Activated T-helper 2 cell treated with anti-CD3 and anti-CD28 coated beads, Interferon-gamma antibody, Interleukin-2, Interleukin-4, amounts not matched to agents 10 μg/mL and 5 μg/mL and 100 μg/mL, durations not matched to agents 14 hours and 24 hours and 36 hours (primary cell): ENCODE measurements around the gene EXOC2. TPM values are rescaled to one million over a fixed set of nuclear protein-coding genes. Genes with fewer than 3 reads are reported as not detected.

Source experiments
- DNase-seq: peaks from one replicate; pipeline ENCODE4 v3.0.0; 2021; ENCODE audit warnings: low spot score
- H3K27ac Mint-ChIP-seq: one replicate; pipeline ENCODE4 v1.8.0; 2021; ENCODE audit warnings: mixed read lengths
- H3K27me3 Mint-ChIP-seq: one replicate; pipeline ENCODE4 v1.8.0; 2021; ENCODE audit warnings: low read depth, mixed read lengths
- H3K36me3 Mint-ChIP-seq: one replicate; pipeline ENCODE4 v1.8.0; 2021; ENCODE audit warnings: low read depth, mixed read lengths
- H3K4me1 Mint-ChIP-seq: one replicate; pipeline ENCODE4 v1.8.0; 2021; ENCODE audit warnings: low read depth, mixed read lengths
- H3K4me3 Mint-ChIP-seq: one replicate; pipeline ENCODE4 v1.8.0; 2021; ENCODE audit warnings: low read depth, mild to moderate bottlenecking, moderate library complexity, mixed read lengths
- H3K9me3 Mint-ChIP-seq: one replicate; pipeline ENCODE4 v1.8.0; 2021; ENCODE audit warnings: mixed read lengths
- intact Hi-C: fragments of 100-400 bp; cut with micrococcal nuclease; formaldehyde crosslinking; loops from one replicate; pipeline ENCODE4 v1.15.1; 2023
- total RNA-seq: library from RNA; stranded (reverse); gene quantifications from 2 replicates; pipeline ENCODE4 v1.2.3, GENCODE V29; 2022

The EXOC2 gene
- total RNA-seq, 1 donor from 2014 or later, result 53.9 TPM

DNA sequence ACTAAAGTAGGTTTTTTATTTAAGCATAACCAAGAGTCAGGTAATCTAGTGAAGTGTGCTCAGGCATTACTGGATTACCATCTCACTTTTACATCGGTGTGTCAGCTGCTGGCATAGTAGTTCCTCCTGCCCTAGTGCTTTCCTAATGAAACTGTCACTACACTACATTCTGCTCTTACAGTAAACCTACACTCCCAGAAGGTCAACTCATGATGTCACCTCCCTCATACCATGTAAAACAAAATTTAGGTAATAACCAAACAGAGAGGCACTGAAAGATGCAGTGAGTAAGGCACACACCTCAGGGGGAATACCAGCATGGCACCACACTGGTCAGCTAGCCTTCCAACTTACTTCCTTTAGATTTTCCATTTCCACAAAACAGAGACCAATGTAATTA lies 59.3 kb downstream of the EXOC2 start:
- peaks cover 20% of the 10 kb centered on the region for H3K4me1 Mint-ChIP-seq
- intact Hi-C loops, result loop anchor here (5.0 kb wide), 1 partner anchor 39 kb away; no protein-coding TSS in a partner anchor
- no peak overlapping the region for H3K27ac Mint-ChIP-seq
- no peaks in the 10 kb centered on the region for H3K27me3 Mint-ChIP-seq
- H3K36me3 Mint-ChIP-seq, result peaks cover 42% of the 10 kb centered on the region
- no peak for DNase-seq
- H3K9me3 Mint-ChIP-seq, result no peaks in the 10 kb centered on the region
- no peak overlapping the region for H3K4me3 Mint-ChIP-seq

DNA sequence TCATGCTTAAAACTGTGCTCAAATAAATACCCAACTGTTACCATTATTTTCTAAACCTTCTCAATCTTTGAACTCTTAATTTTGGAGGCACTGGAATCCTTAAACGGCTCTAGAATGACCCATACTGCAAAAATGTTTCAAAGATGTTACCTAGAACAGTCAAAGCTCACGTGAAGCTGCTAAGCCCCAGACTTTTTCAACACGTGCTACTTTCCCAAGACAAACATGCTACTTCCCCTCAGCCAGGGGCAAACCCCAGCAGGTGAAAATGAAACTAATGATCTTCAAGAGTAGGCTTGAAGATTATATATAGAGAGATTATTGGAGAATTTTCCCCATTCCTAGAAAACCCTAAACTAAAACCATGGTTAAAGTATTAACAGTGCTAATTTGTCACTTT lies 64.2 kb downstream of the EXOC2 start:
- H3K36me3 Mint-ChIP-seq, result peaks cover 29% of the 10 kb centered on the region
- intact Hi-C loops, result no loop called here
- H3K27ac Mint-ChIP-seq, result no peak overlapping the region
- H3K4me1 Mint-ChIP-seq, result peaks cover 17% of the 10 kb centered on the region
- H3K9me3 Mint-ChIP-seq, result no peaks in the 10 kb centered on the region
- no peak overlapping the region for H3K4me3 Mint-ChIP-seq
- no peaks in the 10 kb centered on the region for H3K27me3 Mint-ChIP-seq
- DNase-seq, result no peak

DNA sequence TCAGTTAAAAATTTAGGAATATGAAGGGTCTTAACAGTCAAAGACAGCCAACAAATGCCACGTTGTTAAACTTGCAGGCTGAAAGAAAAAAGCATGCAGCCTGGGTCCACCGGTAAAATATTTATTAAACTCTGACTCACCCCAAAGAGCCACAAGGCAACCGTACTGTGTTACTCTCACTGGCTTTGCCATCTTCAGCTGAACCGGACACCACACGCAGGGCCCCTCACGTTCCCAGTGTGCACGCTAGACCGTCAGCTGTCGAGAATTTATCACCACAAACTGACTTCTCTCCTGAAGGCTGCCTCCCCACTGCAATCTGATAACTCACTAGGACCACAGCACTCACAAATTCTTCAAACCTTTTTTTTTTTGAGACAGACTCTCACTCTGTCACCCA lies 66.7 kb downstream of the EXOC2 start:
- intact Hi-C loops, result no loop called here
- Mint-ChIP-seq H3K27me3 (no peaks in the 10 kb centered on the region), H3K4me3 (no peak overlapping the region), H3K9me3 (no peaks in the 10 kb centered on the region), H3K27ac (no peak overlapping the region), H3K36me3 (peaks cover 19% of the 10 kb centered on the region), H3K4me1 (peaks cover 12% of the 10 kb centered on the region)
- no peak for DNase-seq

DNA sequence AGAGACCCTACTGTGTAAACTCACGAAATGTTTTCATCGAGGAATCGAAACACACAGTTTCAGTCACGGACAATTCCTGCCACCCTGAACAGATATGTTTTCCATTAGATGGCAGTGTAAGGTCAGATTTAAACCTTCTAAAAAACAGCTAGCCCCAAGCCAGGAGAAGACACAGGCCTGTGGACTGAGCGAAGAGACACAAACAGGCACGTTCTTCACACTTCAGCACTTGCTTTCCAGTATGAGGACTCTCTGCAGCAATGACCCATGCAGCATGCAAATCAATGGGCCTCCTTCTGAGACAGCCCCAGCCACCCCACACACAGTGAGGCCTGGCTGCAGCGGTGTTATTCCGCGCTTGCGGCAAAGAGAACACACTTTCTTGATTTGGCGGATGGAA lies 68.0 kb downstream of the EXOC2 start:
- Mint-ChIP-seq H3K4me1 (peaks cover 12% of the 10 kb centered on the region), H3K36me3 (peaks cover 21% of the 10 kb centered on the region), H3K27me3 (no peaks in the 10 kb centered on the region), H3K9me3 (no peaks in the 10 kb centered on the region), H3K27ac (no peak overlapping the region), H3K4me3 (no peak overlapping the region)
- intact Hi-C loops, result no loop called here
- DNase-seq, result no peak

DNA sequence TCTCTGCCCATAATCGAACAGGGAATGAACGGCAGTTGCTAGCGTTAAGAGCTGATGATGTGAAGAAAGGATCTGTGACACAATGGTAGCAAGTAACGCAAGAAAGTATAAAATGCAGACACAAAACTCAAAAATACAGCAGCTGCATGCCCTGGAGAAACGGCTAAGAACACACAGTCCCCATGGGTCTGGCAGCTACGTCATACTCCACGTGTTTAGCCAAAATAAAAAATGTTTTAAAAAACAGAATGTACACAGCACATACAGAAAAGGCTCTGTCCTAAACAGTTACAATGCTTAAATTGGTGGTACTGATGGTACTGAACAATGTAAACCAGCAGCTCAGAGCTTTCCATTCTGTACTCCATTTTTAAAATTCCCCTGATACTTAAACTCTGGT lies 70.5 kb downstream of the EXOC2 start:
- Mint-ChIP-seq H3K27ac (no peak overlapping the region), H3K27me3 (no peaks in the 10 kb centered on the region), H3K36me3 (peaks cover 16% of the 10 kb centered on the region), H3K4me1 (peaks cover 5% of the 10 kb centered on the region), H3K4me3 (no peak overlapping the region), H3K9me3 (no peaks in the 10 kb centered on the region)
- no peak for DNase-seq
- intact Hi-C loops, result no loop called here

DNA sequence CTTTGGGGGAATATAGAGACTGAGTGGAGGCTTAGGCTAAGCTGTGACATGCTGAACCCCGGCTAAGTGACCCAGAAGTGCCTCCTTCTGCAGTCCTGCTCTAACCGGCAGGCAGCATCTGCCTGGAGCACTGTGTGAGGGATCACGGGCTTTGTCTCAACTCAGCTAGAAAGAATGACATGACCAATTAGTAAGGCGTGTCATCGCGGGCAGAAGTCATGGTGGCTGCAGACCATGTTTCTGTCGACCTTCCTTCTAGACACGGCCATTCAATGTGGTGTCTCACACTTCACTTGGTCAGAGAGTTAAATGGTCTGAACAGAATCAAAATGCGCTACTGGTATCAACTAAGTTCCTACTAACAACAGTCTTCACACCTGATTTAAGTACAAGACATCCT lies 71.0 kb downstream of the EXOC2 start:
- Mint-ChIP-seq H3K4me3 (no peak overlapping the region), H3K27me3 (no peaks in the 10 kb centered on the region), H3K4me1 (peaks cover 2% of the 10 kb centered on the region), H3K36me3 (peaks cover 18% of the 10 kb centered on the region), H3K9me3 (no peaks in the 10 kb centered on the region), H3K27ac (no peak overlapping the region)
- intact Hi-C loops, result no loop called here
- DNase-seq, result no peak

DNA sequence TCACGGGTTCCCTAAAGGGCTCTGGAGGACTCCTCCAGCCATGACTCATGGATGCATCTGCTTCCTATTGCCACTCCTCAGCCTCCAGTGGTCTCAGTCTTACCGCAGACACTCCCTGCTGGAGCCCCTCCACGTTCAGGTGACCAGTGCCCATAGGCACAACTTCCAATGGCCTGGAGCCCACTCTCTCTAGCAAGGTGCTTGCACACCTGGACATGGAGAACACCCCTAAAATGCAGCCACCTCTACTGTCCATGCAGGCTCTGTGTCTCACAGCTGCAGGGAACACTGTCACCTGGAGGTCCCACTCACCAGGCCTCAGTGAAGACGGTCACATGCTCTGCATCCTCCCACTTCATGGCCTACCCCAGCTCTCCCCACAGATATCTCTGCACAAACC lies 72.0 kb downstream of the EXOC2 start:
- no peak for DNase-seq
- Mint-ChIP-seq H3K27me3 (no peaks in the 10 kb centered on the region), H3K36me3 (peaks cover 20% of the 10 kb centered on the region), H3K4me1 (peaks cover 2% of the 10 kb centered on the region), H3K4me3 (no peak overlapping the region), H3K27ac (no peak overlapping the region), H3K9me3 (no peaks in the 10 kb centered on the region)
- intact Hi-C loops, result no loop called here

DNA sequence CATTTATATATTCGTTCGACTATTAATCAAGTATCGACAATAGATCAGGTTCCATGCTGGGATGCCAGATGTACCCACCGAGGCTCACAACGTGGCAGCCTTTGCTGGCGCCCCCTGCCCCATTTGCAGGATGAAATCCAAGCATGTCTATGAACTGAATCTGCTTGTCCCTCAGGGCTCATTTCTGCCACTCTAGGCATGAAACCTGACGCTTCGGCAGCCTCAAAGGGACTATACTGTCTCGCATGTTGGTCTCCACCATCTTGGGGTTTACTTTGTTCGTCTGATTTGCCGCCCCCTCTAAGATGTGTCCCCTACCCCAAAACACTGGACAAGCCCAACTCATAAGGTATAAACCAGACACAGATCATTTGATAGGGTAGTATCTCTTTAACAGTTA lies 72.8 kb downstream of the EXOC2 start:
- Mint-ChIP-seq H3K4me1 (peaks cover 2% of the 10 kb centered on the region), H3K4me3 (no peak overlapping the region), H3K36me3 (peaks cover 26% of the 10 kb centered on the region), H3K27ac (no peak overlapping the region), H3K27me3 (no peaks in the 10 kb centered on the region), H3K9me3 (no peaks in the 10 kb centered on the region)
- DNase-seq, result no peak
- intact Hi-C loops, result no loop called here

DNA sequence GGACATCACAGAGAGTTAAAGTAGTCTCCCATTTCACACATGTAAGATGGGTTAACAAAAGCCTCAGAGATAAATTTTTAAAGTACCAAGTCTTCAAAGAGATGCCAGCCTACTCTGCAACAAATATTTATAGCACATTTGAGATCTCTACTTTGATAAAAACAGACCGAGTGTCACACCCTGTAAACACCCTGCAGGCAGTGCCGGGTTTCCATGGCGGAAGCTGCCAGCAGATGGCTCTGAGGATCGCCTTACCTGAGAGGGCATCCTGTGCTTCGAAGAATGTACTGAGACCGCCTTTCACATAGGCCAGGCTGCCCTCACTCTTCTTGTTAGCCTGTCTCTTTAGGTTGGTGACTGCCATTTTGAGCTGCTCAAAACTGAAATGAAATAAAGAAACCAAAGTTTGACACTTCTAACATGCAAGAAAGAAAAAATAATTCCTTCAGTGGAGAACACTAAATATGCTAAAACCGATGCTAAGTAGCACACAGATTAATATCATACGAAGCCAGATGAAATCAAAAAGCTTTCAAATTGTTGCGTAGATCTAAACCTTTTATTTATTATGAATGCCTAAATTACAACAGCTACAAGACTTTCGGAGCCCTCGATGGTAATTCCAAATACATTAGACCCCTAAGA lies 75.4 kb downstream of the EXOC2 start:
- intact Hi-C loops, result no loop called here
- DNase-seq, result no peak
- Mint-ChIP-seq H3K36me3 (peaks cover 30% of the 10 kb centered on the region), H3K4me1 (peaks cover 2% of the 10 kb centered on the region), H3K27me3 (no peaks in the 10 kb centered on the region), H3K27ac (no peak overlapping the region), H3K4me3 (no peak overlapping the region), H3K9me3 (no peaks in the 10 kb centered on the region)

DNA sequence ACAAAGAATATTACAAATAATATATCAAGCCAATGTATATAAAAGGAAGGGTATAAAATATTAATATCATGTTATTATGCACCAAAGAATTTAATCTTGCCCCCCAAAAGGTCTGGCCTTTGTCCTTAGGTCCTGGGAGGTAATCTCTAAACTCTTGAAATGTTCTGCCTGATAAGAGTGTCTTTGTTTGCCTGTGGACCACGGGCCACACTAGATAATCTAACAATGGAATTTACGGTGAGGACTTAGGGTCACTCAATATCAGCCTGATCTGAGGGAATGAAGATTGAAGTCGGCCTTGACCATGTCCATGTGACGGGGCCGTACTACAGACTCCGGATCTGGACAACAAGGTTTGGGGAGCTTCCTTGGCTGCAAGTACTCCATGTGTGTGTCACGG lies 79.0 kb downstream of the EXOC2 start:
- H3K27me3 Mint-ChIP-seq, result no peaks in the 10 kb centered on the region
- no peak overlapping the region for H3K4me3 Mint-ChIP-seq

DNA sequence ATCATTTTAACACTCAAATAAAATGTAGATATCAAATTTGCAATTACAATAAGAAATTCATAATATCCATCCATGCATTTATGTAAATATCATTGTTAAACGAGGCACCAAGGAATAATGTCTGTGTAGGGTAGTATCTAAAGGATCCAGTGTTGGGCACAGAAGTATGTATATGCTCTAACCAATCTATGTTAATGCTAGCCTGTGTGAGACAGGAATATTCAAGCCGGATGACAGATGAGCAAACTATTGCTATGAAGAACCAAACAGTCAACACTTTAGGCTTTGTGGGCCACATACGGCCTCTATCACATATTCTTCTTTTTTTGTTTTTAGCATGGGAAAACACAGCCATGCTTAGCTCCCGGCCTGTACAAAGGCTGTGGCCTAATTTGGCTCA lies 81.0 kb downstream of the EXOC2 start:
- Mint-ChIP-seq H3K27me3 (no peaks in the 10 kb centered on the region), H3K9me3 (no peaks in the 10 kb centered on the region), H3K4me3 (no peak overlapping the region), H3K36me3 (peaks cover 27% of the 10 kb centered on the region), H3K27ac (no peak overlapping the region), H3K4me1 (peaks cover 9% of the 10 kb centered on the region)
- intact Hi-C loops, result no loop called here
- no peak for DNase-seq

More for the DNA sequence above, 79.0 kb downstream of the EXOC2 start:
- Mint-ChIP-seq H3K36me3 (peaks cover 28% of the 10 kb centered on the region), H3K4me1 (peaks cover 10% of the 10 kb centered on the region), H3K27ac (no peak overlapping the region), H3K9me3 (no peaks in the 10 kb centered on the region)
- no peak for DNase-seq
- intact Hi-C loops, result no loop called here

DNA sequence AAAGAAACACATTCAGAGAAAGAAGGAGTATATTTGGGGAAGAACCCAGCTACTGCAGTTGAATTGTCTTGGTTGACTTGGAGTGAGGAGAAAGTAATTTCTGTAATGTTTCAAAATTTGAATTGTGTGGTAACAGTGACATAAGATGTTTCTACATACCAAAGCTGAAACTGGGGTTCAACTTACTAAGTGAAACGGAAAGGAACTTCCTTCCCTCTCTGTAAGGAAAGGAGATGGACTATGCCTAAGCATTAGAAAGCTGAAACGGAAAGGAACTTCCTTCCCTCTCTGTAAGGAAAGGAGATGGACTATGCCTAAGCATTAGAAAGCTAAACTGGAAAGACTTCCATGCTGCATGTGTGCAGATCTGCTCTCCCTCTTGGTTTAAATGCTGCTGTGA lies 82.1 kb downstream of the EXOC2 start:
- Mint-ChIP-seq H3K27me3 (no peaks in the 10 kb centered on the region), H3K9me3 (peaks cover 2% of the 10 kb centered on the region), H3K4me3 (no peak overlapping the region), H3K4me1 (peaks cover 9% of the 10 kb centered on the region), H3K36me3 (peaks cover 32% of the 10 kb centered on the region), H3K27ac (peak overlapping the region; percentile 44)
- intact Hi-C loops, result no loop called here
- no peak for DNase-seq

DNA sequence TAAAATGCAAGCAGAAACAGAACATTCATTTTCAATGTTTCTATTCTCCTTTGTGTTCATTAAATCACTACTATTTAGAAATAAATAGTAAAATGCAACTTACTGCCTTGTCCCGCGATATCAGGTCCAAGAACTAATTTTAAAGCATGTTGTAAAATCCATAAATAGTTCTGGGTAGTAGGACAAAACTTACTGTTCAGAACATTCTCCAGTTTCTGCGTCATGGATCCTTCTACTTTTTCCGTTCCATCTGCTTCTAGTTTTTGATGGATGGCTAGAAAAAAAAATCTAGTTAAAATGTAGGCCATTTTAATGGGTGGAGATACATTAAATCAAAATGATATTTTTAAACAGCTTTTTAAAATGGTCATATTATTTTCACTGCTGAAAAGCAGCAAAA lies 83.0 kb downstream of the EXOC2 start:
- Mint-ChIP-seq H3K4me1 (peaks cover 9% of the 10 kb centered on the region), H3K36me3 (peaks cover 29% of the 10 kb centered on the region), H3K9me3 (peaks cover 4% of the 10 kb centered on the region), H3K27me3 (no peaks in the 10 kb centered on the region), H3K27ac (no peak overlapping the region), H3K4me3 (no peak overlapping the region)
- DNase-seq, result no peak
- intact Hi-C loops, result no loop called here
